GM19438 (cell line): ENCODE measurements around the gene TCF4.

Experiments used
- ATAC-seq: cut with Tn5 transposase; IDR thresholded peaks from one replicate; pipeline ENCODE4 v1.9.1; 2021; ENCODE audit warnings: low read depth; ENCODE audit not compliant: unreplicated experiment

Gene TCF4

DNA sequence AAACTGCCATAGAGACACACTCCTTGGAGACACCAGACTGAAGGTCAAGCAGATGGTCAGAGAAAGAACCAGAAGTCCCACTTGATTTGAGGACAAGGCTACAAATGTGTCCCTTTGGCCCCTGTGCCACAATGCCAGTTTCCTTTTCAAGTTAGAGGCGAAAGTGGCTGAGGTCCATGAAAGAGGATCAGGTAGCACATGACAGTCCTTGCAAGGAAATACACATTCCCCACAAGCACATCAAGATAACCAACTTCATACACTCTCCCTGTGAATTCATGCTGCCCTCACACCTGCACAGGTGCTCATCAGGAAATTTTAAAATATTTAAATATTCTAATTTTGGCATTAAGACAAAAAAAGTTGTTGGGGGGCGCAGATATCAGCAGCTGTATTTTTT is 218.6 kb downstream of the TCF4 start:
- ATAC-seq, result no peak

DNA sequence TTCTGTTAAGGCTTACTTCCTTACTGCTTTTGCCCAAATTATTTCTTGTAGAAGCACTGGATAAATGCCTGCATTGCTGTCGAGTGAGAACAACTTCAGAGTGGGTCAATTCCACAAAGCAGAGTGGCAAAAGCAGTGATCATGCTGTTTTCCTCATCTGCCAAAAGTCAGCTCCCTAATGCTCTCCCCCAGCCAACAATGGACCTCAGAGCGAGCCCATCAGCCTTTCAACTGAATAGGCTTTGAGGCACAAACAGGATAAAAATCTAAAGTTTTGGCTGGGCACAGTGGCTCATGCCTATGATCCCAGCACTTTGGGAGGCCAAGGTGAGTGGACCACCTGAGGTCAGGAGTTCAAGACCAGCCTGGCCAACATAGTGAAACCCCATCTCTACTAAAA is 222.7 kb downstream of the TCF4 start:
- no peak for ATAC-seq

DNA sequence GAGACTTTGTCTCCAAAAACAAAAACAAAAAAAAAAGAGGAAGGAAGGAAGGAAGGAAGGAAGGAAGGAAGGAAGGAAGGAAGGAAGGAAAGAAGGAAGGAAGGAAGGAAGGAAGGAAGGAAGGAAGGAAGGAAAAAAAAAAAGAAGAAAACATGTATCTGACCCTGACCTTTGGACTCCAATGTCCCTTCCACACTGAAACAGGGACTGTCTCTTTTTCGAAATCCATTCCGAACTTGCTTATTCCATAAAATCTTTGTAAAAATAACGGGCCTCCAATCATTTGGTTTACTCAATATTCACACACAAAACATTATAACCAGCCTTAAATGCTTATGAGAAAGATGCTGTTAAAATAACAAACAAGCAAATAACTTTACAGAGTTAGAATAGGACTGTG is 225.7 kb downstream of the TCF4 start:
- ATAC-seq, result no peak

DNA sequence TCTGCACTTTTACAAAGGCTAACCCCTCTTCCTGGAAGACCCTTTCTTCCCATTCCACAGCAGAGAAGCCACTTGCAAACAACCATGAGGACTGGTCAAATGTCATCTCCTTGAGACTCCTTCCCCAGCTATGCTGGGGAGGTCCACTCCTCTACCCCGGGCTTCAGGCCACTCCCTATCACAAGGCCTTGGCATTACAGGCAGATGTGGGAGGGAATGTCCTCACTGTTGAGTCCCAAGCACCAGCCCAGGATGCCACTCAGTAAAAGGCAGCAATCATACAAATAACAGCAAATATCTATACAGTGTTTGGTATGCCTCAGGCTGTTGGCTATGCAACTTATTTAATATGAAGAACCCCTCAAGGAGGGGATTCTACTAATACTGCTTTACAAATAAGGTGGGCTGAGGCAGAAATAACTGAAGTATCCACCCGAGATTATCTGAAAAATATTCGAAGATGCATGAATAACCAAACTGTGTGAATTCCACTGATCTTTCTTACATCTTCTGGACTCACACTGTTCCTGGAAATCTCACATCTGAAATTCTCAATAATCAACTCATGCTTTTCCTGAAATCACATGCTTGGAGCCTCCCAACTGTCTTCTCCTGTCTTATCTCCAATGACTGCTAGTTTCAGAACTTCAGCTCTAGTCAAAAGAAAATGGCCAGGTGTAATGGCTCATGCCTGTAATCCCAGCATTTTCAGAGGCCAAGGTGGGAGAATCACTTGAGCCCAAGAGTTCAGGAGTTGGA is 226.3 kb downstream of the TCF4 start:
- no peak for ATAC-seq

DNA sequence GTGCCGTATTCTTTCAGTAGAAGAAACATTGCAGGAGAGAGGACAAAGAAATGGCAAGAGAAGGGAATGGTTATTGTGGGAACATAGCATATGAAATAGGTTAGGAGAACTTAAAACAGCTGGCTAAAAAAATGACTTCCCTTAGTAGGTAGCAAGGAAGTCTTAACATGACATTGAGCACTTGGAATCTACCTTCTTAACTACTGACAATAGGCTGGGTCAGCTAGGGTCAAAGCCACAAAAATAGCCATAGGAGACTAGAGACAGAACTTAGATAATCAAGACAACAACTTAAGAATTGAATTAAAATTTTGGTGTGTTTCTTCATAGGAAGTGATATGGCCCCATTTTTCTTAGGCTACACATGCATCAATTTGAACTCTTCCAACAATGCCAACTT is 227.9 kb downstream of the TCF4 start:
- no peak for ATAC-seq

DNA sequence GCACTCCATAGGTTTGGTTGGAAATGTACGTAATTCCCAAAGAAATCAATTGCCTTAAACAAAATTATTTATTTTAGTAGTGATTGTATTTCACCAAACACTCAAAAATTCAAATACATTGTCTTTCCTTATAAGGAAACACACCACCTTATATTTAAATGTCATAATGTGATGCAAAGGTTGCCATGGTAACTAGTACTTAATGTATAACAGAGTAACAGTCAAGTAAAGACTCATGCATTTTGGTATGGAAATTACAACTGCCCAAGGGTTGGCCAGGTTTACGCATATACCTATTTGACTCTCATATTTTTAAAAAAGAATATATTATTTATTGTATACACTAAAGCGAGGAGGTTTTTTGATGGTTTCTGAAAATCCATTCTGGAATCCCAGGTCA is 231.2 kb downstream of the TCF4 start:
- ATAC-seq, result no peak

DNA sequence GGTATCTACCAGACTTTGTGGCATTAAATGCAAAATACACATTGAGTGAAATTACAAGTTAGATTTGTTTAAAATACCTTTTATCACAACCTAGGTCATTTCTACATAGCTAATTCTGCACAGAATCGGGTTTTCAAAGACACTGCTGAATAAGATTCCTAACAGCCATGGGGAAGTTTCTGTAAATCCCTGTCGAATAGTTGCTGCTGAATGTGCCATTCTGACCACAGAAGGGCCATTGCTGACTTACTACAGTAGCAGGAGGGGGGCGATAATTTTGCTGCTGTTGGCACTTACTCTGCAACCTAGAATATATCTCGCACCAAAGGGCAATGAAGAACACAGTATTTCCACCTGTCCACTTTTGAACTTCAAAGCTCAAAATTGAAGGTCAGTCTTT is 232.8 kb downstream of the TCF4 start:
- ATAC-seq, result no peak

DNA sequence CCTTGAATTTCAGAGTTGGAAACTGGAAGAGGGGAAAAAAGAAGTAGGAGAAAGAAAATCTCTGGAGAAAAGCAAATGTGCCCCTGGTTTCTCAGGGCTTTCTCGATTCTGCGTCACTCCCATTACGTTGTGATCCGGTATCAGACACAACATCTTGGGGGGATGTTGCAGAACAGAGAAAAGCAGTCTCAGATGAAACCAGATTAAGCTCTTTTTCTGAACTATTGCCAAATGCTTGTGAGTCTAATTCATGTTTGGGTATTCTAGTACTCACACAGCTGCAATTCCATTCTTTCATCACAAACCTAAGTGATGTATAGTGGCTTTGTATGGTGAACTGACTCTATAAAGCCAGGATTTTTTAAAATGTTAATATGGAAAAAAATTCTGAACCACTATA is 233.2 kb downstream of the TCF4 start:
- no peak for ATAC-seq

DNA sequence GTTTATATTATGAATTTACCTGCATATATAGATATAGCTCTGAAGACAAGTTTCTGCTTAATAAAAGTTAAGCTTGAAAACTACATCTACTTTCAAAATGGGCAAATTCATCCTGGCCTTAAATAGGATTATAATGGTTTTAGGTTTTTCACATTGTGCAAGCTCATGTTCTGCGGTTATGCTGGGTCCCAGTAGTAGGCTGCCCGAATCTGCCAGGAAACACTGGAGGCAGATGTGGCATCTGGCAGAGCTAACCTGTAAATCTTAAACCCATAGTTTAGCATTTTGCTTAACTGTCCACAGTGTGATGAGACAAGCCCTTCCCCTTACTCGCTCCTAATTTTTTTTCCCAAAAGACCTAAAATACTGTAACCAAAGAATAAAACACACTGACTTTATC is 234.2 kb downstream of the TCF4 start:
- no peak for ATAC-seq

DNA sequence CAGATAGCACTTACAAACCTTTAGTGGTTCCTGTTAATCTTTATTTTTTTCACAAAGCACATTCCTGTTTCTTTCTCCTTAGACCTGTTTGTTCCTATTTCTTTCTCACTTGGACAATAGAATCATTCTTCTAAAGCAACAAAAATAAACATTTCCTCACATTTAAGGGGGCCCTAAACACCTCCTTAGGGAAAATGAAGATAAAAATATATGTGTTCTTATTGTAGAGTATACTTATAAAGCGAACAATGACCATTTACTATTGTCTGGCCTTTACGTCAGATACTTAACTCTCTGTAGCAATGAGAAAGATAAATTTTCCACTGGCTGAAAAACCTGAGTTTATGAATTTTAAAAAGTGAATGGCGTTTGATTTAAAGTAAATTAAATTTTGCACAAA is 234.6 kb downstream of the TCF4 start:
- ATAC-seq, result no peak

DNA sequence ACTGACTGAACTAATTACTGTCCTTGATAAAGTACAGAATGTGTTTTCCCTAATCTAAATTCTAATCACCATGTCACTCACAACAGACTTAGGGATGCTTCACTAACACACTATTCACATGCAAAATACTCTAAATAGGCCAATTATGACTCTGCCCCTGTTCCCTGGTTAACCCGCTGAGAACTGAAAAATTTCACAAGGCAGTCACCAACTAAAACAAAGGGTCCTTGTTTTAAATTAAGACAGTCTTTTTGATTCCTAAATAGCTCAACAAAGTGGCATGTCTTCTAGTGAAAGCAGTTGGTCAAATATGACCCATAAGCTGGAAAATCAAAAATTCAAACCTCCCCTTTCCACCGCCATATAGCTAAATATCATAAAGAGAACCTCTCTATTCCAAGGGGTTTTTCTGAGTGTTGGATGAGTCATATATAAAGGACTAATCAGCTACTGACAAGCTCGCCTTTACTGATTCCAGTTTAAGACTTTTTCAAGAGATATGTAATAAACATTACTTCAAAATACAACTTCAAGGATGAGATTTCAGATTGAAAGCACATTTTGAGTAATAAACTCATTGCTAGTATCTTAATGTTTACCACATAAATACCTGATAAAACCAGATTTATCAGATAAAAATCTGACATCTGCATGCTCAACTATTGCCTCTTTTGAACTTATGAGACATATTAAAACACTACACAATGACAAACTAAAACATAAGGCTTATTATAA is 235.8 kb downstream of the TCF4 start:
- no peak for ATAC-seq

DNA sequence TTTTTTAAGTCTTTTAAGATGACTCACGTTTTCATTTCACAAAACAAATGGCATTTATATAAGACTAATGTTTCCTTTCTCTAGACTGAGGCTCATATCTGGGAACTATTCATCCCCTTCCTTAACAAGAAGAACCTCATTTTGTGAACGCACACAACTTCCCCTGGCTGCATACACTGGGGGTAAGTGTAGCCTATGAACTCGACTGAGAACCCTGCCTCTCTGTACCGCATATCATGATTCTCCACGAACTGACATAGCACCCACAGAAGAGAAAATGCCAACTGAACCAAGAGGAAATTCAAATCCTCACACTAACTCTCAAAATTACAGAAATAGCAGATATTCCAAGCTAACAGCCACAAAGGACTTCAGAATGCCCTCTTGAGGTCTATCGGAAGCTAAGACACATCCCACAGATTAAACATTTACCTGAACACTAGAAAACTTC is 236.7 kb downstream of the TCF4 start:
- no peak for ATAC-seq

DNA sequence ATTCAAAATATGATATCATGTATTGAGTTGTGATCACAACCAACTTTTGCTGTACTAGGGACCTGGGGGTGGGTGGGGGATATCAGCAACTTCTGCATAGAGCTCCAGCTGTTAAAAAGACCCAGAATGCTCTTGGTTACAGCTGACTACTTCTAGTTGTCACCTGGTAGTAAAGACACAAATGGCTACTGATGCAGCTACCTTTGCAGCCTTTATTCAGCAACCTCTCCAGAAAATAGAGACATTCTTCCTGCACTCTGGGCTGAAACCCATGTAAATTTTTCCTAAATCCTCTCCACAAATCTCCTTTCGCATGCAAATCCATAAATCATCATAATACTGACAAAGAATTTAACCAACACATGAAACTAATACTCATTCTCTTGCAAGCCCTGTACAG is 238.3 kb downstream of the TCF4 start:
- ATAC-seq, result no peak

DNA sequence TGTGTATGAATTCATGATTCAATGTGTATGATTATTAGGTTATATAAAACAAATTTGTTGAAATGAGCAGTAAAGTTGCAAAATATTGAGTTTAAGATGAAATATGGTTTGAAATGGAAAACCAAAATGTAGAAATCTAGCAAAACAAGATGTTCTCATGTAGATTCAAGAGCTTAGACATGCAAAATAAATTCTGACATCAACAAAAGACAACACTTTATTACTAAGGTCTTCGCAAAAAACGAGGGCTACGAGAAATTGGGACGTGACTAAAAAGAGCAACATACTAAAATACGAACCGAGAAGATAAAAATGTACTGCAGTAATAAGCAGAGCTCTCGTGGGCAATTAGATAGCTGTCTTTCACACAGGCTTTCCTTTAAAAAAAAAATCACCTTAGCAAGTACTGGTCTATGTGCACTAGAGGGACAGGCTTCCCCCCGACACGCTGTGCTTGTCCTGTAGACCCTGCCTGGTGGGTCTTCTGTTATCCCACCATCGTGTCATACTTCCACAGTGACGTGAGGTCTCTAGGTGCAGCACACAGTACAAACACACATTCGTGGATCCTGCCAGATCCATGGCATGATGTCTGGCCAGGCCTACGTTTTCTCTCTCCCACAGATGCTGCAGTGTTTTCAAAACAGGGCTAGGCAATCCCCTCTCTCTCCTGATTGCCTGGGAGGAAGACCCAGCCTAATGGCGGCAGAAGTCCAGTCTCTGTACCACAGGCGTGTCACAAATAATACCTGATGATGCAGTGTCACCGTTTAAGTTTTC is 240.8 kb downstream of the TCF4 start:
- no peak for ATAC-seq

DNA sequence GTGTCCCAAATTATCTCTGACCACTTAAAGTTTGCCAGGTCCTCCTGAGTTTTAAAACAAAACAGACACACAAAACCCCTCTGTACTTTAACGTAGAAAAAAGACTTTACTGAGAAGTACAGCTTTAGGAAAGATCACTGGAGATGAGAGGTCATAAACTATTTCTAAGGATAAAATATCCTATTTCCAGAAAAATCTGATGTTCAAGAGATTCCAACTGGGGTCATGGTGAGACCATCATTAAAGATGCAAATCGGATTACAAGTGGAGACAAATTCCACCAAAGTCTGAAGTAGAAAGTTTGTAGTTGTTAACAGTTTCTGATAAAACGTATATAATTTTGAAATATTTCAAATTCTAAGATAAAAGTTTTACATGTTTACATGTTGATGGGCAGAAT is 241.6 kb downstream of the TCF4 start:
- ATAC-seq, result no peak

DNA sequence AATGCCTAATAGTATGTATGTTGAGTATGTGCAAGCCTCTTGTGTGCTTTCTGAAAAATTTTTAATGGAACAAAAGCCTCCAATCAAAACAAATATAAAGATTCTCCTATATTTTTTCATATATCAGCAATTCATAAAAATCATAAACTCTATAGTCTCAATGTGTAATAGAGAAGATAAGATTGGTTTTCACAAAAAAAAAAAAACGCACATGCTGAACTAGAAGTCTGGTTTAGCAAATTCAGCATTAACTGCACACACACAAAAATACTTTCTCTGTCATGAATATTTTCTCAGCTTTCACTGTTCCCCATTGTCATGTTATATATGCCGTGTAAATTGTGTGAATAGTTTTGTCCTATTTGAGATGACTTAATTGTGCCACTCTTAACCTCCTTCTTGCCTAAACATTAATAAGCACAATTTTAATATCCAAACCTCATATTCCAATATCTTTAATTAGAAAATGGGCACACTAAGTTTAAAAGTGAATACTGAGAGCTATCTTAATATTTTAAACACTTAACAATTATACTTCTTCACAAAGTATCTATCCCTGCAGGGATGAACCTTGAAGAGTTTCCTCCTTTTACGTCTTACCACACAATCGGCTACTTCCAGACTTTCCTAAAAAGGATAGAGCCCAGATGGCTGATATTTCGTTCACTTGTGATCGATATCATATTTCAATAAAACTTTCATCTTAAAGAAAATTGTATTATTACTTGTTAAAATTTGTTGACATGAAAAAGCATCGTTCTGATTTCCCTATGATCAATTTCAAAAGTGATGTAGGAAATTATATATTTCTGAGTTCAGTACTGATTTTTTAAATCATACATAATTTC is 242.7 kb downstream of the TCF4 start:
- no peak for ATAC-seq

DNA sequence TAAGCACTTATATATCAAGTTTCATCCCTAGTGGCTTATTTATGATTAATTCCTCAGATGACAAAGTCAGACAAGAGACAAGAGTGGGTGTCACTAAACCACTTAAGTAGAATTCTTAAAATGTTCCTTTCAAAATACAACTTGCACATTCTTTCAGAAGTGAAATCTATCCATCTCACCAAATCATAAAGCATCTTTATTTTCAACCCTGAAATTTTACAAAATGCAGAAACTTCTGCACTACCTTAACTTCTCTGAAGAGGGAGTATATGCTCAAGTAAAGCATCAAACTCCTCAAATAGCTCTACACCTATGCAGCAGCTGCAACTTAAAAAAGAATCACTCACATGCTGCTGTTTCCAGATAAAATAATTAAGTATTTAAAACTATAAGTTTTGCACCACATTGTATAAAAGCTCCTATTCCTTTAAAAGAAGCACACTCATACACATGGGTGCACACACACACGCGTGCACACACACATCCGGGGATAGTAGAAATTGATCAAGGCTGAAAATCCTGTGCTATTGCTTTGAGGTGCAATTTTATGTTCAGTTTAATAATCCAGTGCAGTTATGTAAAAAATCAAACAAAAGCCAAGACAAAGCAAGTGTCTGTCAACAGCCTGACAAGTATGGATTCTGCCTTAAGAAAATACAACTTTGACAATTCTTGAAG is 244.5 kb downstream of the TCF4 start:
- no peak for ATAC-seq

DNA sequence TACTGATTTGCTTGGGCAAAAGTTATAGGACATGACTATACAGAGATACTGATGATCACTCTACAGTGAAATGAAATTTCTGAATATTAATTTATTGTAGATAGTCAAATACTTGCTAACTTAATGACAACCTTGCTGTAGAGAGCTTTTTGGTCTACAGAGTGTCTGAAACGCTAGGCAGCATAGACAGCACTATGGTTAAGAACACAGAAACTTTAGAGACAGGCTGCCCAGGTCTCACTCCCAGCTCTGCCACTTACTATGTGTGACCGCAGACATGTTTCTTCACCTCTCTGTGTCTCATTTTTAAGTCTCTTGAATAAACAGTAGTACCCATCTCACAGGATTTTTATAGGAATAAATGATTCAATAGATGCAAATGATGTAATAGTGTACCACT is 247.0 kb downstream of the TCF4 start:
- no peak for ATAC-seq

DNA sequence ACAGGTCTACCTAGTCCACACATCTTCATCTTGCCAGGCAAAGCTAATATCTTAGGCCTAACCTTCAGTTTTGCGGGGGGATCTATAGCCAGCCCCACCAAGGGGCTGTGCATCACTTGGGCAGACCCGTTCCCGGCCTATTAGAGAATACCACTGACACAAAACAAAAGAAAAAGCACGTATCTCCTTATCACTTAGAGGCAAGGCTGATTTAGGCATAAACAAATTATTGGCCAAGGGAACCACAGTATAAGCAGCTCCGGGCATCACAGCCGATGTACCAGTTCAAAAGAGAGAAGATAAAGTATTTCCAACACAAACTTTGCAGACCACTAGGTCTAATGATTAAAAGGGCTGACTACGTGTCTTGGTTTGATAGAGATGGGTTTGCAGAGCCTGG is 248.0 kb downstream of the TCF4 start:
- no peak for ATAC-seq
